GM19452 (cell line): ENCODE results near the gene ATG2A.

Experiments
- ATAC-seq: cut with Tn5 transposase; IDR thresholded peaks from one replicate; pipeline ENCODE4 v1.9.1; 2021; ENCODE audit not compliant: unreplicated experiment

ATG2A gene

DNA sequence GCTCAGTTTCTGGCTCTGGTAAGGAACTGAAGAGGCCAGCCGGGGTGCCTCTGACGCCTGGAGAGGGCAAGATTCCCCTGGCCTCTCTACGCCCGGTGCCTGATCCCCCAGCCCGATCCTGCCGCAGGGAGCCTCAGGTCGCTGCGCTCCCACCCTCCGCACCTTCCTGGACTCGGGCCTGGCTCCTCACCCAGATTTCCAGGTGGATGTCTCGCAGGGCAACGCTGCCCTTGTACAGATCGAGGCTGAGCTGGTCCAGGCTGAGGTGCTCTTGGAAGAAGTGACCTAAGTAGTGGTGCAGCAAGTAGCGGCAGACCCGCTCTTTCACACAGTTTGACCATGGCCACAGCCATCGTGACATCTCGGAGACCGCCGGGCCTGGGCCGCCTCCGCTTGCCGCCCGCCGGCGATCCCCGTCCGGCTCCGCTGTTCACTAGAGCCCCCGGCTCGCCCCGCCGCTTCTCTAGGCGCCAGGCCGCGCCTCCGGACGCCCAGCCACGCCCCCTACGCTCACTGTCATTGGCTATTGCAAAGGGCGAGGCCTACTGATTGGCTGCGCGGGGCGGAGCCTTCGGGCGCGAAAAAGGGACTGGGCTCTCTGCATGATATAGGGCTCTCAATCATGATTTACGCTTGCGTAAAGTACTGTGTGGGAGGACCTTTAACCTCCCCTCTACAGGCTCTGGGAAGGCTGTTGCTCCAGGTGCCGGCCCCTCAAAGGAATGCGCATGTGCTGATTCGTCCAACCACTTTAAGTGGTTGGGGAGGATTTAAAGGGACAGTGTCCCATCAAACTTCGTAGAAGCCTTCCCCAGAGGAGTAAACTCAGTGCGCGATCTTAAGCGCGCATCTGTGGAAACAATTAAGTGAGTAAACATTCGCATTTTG lies at the start of gene ATG2A:
ATG2A (minus strand) TSS at position 435 of the 888 bp plus-strand sequence; CDS start at position 361, 74 bp downstream.
- ATAC-seq: peak; percentile 91

DNA sequence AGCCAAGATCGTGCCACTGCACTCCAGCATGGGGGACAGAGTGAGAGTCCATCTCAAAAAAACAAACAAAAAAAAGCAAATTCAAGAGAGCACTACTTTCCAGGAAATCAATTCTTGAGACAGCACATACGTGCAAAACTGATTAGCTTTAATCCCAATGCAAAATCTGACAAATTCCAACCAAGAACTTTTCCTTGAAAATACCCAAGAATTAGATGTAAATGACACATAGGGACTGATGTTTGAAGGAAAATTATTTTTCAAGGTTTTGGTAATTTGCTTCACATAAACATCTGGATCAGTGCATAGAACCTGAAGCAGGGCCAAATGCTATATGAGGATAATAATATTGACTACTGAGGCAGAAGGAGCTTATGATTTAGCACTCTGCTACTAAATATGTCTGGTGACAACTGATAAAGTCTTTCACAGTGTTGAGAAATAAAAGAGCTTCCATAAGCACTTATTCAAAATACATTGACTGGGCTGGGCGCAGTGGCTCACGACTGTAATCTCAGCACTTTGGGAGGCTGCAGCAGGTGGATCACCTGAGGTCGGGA lies 46.1 kb upstream of the ATG2A start:
- no peak for ATAC-seq

DNA sequence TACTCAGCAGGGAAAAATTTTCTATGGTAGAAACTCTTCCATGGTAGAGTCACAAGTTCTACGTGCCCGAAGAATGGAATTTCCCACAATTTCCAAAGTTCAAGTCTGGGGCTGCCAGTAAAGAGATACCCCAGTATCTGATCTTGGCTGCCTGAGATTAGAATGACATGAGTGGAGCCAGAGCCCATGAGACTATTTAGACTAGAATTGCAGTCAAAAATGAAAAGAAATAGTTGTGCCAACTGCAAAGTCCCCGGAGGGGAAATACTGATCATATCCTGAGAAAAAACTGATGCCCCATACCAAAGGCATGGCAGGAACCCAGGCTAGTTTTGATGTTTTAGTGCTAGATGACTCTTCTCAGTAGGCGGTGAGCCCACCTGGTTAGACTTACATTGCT lies 43.7 kb upstream of the ATG2A start:
- no peak for ATAC-seq

DNA sequence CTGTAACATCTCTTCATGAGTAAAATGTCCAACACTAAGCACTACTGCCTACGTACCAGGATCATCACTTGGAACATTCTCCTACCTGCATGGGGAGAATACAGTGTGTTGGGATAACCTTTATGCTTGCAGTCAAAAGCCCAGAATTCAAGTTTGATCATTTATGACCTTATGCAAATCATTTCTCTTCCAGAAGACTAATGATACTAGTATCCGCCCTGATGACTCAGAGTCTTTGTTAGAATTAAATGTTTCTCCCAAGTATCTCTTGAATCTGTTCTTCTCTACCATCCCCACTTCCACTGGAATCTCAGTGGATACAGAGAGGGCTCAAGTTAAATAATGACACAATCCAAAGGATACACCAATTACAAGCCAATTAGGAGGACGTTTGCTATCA lies 42.5 kb upstream of the ATG2A start:
- no peak for ATAC-seq

DNA sequence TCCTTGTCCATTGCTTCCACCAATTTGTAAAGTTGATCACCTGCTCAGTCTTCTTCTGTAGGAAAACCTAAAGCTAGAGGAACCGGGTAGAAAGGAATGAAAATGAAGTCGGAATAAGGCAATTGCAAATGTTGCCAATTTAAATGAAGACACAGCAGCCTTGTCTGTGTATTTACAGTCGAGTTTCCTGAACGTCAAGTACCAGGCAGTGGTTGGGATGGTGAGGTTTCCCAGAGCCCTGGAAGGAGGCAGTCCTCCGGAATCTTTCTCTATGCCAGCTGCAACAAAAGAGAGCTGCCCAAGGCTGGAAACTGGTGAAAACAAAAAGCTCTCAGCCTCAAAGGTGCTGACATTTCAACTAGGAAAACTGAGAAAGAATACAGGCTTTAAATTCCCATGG lies 37.2 kb upstream of the ATG2A start:
- ATAC-seq: no peak

DNA sequence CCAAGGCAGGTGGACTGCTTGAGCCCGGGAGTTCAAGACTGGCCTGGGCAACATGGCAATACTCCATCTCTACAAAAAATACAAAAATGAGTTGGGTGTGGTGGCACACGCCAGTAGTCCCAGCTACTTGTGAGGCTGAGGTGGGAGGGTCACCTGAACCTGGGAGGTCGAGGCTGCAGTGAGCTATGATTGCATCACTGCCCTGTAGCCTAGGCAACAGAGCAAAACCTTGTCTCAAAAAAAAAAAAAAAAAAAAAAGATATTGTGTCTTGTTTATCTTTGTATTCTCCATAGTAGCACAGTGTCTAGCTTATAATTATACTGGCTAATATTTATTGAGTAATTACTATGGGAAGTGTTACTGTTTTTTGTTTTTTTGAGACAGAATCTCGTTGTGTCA lies 34.5 kb upstream of the ATG2A start:
- ATAC-seq: no peak

DNA sequence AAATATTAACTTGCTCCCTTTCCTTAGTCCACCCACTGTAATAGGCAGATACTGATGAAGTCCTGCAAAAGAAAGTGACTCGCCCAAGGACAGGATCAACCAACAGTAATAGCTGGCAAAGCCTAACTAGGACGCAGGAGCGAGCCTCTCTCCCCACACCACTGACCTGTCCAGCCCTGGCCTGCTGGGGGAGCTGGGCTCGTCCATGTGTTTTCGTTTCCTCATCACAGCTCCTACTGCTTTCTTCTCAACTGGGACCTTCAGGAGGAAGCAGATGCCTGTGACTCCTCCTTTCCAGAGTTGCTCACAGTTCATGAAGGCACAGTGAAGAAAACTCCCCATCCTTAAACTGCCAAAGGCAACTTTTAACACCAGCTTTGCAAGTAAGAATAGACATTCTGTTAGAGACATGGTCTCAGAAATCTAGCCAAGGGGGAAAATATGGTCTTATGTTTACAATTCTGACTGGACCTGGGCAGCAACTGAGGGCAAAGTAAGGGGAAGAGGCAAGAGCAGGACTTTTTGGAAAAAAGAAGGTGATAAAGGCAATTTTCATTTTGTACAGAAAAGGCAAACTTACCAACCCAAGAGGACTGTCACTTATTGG lies 30.3 kb upstream of the ATG2A start:
- no peak for ATAC-seq

DNA sequence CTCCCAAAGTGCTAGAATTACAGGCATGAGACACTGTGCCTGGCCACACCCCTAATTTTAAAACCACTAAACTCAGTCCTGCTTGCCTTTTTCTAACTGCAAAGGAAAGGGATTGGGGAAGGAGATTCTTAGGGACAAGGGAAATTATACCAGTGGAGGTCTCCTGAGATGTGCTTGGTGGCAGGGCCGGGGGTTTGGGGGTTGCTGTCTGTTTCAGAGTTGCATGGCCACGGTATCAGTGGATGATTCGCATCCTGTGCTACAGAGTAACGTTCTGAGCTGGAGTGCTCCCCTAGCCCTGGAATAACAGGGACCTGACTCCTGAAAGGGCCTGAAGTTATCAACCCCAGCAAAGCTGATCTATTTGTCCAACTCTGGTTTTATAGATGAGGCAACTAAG lies 19.5 kb upstream of the ATG2A start:
- ATAC-seq: no peak

DNA sequence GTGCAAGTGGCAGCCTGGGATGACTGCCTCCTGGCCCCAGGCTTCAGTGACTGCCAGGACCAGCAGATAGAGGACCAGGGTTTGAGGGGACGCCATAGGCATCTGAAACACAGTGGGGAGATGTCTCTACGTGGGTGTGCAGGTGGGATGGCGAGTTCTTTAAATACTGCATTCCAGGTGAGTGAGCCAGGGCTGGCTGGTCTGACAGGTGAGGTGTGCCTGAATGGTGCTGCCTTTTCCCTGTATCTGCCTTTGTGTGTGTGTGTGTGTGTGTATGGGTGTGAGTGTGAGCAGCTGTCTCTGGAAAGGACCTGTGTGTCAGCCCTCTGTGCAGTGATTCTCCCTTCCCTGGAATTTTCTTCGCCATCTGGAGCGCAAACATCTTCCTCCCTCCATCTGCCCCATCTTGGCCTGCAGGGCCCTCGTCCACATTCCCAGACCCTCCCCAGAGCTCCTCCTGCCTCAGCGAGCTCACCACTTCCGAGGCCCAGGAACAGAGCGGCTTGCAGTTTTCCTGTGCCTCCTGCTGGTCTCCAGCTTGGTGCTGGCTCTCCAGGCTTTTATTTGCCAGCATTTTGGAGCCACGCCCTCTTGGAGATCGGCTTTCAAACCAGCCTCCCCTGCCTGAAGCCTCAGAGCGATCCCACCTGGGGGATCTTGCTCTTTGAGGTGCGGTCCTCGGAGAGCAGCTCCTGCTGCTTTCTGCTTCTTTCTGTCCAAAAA lies 18.5 kb upstream of the ATG2A start, which contains the start of gene GPHA2:
GPHA2 (minus strand) TSS at position 535 of the 723 bp plus-strand sequence; CDS start at position 102, 433 bp downstream.
- ATAC-seq: no peak

DNA sequence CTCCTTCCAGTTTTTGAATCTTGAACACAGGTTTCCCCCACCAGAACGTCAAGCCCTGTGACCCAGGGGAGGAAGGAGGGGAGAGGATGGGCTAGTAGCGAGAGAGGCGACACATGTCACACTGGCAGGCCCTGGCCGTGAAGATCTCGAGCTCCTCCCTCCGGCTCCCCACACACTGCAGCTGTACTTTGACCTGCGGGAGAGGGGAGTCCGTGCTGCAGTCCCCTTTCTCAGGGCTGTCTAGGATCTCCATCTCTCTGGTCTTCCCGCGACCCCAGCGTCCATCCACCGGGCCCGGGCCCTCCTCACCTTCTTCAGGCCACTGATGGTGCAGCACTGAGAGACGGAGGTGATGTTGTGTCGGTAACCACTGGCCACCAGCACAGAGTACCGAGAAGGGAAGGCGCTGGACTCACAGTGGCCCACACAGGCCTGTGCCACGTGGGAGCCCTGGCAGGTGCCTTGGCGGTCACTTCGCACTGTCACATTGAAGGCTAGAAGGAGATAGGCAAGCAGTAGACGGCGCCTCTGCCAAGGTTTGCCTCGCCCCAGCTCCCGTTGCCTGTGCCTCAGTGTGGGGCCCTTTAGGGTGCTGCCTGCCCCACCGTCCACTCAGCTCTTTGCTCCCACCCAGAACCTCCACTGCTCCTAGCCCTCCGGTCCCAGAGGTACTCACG lies 17.8 kb upstream of the ATG2A start:
- ATAC-seq: no peak

DNA sequence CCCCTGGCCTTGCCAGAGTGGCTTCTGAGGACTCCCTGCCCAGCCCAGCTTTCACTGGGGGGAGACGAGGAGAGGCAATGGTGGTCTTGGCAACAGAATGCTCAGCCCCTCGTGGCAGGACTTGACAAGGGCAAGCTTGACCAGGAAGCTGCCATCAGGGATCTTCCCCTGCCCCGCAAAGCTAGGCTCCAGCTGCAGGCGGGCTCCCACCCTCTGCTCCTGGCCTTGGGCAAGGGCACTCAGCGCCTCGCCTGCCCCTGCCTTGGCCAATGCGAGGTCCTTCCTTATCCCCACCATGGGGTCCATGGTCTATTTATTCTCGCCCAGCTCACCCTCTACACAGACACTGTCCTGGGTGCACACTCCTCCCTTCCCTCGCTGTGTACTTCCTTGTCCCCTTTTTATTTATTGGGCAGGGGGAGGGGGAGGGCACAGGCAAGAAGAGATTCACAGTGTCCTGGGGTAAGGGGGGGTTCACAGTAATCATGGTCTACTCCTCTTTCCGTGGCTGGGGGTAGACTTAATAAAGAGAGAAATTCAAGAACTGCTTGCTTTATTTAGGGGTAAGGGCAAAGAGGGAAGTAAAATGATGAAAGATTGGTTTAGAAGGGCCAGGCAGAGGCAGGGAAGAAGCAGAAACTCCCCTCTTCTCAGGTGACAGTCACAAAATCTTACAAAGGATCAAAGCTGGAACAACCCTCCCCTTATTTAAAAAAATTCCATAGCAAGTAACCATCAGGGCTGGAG lies 17.1 kb upstream of the ATG2A start:
- ATAC-seq: no peak

DNA sequence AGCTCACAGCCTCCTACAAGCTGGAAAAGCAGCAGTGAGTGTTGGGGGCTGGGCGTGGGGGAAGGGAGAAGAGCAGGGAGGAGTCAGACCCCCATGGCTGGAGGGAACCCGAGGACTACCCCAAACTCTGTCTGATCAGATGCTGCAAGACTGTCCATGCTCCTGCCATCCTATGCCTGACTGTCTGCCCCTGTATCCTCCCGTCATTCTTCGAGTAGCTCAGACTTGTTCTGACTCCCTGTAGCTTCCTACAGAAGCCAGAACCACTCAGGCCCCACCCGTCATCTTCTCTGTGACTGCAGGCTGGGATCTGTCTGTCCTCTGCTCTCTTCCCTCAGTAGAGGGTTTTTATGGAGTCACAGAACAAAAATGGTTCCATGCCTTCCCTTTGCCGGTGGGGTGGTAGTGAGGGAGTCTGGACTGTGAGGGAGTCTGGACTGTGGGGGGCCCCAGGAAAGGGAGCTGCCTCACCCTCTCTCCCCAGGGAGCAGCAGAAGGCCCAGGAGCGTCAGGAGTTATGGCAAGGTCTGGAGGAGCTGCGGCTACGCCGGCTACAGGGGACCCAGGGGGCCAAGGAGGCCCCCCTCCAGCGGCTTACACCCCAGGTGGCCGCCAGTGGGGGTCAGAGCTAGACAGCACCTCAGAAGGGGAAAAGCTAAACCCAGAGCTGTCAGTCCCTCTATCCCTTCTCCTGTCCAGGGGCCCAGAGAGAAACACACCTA lies 16.4 kb upstream of the ATG2A start:
- no peak for ATAC-seq

DNA sequence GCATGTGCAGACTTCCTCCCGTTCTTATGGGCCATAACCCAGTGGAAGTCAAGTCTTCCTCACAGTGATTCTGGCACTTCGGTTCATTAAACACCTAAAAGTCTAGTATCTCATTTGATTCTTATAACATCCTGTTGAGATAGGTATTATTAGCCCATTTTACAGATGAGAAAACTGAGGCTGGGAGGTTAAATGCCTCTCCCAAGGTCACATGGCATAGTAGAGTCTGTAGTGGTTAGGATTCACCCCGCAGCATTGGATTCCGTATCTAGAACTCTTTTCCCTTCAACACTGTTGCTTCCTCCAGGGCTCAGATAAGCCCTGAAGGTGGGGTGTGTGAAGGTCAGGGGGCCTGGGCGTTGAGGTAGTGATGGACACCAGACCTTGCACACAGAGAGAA lies 15.3 kb upstream of the ATG2A start:
- ATAC-seq: no peak

DNA sequence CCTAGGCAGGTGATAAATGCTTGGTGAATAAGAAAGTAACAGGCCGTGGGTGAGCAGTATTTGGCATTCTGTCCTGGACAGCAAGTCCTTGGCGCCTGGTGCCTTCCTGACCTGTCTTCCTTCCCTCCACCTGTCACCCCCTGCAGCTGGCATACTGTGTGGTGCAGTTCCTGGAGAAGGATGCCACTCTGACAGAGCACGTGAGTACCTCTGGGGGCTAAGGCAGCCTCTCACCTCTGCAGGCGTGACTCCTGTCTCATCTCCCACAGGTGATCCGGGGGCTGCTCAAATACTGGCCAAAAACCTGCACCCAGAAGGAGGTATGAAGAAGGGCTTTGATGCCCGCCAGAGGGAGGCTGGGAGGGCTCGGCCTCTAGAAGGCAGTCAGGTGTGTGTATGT lies 14.3 kb upstream of the ATG2A start:
- no peak for ATAC-seq

DNA sequence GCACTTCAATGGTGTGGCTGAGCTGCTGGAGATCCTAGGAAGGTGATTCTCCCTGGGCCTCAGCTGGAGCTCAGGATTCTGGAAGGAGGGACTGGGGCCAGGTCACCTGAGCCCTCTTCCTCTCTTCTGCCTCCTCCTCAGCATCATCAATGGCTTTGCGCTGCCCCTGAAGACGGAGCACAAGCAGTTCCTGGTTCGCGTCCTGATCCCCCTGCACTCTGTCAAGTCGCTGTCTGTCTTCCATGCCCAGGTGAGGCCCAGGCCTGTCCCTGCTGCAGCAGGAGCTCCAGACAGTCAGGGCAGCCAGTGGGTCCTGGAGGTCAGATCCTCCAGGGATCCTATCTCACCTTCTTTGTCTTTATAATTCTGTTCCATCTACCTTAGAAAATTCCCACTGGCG lies 13.3 kb upstream of the ATG2A start:
- no peak for ATAC-seq

DNA sequence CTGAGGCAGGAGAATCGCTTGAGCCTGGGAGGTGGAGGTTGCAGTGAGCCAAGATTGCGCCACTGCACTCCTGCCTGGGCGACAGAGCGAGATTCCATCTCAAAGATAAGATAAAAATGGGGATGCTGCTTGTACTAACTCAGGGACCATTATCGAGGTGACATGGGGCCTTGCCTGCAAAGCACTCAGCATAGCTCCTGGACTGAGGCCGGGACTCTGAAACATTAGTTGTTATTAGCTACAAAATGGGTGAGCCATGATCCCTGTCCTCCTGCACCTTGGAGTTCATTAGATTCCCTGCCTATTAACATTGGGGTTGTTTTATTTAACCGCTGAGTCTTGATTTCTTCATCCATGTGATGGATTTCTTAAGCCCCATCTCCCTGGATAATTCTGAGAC lies 12.6 kb upstream of the ATG2A start:
- no peak for ATAC-seq

DNA sequence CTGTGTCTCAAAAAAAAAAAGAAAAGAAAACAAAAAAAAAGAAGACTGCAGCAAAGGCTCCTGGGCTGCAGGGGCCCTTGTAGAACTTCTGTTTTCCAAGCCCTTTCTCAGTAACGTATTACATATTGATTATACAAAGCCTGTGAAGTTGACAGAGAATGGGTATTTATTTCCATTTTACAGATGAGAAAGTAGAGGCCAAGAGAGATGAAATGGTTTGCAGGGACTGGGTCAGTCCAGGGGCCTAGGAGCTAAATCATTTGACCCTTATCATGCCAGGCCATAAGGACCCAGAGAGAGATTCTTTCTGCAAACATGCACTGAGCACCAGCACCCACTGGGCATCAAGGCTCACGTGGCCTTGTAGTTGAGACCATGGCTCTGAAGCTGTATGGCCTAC lies 11.9 kb upstream of the ATG2A start:
- no peak for ATAC-seq

DNA sequence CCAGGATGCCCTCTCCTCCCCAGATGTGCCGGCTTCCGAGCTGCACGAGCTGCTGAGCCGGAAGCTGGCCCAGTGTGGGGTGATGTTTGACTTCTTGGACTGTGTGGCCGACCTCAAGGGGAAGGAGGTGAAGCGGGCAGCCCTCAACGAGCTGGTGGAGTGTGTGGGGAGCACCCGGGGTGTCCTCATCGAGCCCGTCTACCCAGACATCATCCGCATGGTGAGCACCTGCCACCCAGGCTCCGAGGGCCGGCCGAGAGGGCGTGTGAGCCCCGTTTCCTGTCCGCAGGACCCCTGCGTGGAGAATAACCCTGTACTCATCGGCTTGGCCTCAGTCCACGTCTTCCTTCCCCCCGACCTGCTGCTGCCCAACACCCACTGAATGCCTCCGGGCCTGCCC lies 9.7 kb upstream of the ATG2A start:
- no peak for ATAC-seq
